Activated CD8-positive, alpha-beta memory T cell treated with anti-CD3 and anti-CD28 coated beads, Interleukin-2, amount 50 U/mL, for 24 hours (primary cell): ENCODE results near the gene SEZ6L.
A peak's percentile ranks its signal among the peaks of the same experiment; 100 is the strongest.

Experiments
- DNase-seq: peaks from one replicate; pipeline ENCODE4 v3.0.0-alpha.2; 2020; ENCODE audit errors: extremely low read depth

Gene SEZ6L

DNA sequence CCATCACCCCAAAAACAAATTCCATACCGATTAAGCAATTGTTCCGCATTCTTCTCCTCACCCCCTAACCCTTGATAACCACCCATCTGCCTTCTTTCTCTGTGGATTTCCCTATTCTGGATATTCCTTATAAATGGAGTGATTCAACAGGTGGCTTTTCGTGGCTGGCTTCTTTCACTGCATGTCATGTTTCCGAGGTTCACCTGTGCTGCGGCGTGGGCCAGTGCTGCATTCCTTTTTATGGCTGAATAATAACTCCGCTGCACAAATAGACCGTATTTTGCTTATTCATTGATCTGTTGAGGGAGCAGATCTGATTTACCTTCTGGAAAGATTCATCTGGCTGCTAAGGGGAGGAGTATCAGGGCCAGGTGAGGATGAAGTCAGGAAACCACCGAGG, 165.0 kb downstream of the SEZ6L start:
- no peak for DNase-seq

DNA sequence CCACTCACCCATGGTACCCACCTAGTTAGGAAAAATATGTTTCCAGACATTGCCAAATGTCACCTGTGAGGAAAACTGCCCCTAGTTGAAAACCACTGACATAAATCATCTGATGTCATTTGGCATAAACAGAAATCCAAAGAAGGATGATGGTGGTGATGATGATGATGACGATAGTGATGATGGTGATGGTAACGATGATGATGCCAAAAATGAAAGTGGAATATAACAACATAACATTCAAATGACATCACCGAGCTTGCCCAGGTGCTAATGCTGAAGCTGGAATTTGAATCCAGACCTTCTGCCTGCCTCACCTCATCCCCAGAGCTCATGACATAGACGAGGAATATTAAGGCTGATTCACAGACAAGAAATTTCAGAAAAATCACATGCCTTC, 167.5 kb downstream of the SEZ6L start:
- DNase-seq = no peak

DNA sequence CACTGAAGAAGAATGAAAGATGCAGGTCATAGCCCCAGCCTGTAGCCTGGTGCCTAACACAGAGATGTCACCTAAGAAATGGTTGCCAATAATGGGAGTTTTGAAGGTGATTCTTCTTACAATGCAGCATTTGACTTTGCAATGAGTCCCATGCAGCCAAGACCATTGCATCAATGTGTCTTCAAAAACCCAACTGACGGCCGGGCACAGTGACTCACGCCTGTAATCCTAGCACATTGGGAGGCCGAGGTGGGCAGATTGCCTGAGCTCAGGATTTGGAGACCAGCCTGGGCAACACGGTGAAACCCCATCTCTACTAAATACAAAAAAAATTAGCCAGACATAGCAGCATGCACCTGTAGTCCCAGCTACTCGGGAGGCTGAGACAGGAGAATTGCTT, 170.5 kb downstream of the SEZ6L start:
- no peak for DNase-seq

DNA sequence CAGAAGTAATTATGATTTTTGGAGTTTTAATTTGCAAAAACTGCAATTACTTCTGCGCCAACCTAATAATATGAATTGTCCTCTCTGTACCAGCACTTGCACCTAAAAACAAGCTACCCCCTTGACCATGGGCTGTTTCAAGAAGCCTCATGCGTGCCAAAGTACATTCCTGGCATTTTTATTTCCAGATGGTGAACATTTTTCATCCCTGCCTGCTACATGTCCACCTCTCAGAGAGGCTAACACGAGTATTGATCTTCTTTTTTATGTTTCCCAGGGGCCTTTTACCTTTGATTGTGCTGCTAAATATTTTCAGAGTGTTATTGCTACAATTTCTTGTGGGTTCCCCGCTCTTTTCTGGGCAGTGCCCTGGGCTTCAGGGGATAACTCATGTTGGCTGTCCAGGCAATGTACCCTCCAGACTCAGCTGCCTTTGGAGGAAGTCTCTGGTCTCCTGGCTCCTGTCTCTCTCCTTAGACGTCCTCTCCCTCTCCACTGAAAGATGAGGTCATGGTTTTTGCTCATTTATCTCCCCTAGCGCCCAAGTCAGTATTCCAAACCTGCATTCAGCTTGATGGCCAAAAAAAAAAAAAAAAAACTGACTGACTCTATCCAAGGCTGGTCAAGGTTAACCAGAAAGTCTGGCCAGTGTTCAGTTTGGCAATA, 173.6 kb downstream of the SEZ6L start:
- DNase-seq = no peak

DNA sequence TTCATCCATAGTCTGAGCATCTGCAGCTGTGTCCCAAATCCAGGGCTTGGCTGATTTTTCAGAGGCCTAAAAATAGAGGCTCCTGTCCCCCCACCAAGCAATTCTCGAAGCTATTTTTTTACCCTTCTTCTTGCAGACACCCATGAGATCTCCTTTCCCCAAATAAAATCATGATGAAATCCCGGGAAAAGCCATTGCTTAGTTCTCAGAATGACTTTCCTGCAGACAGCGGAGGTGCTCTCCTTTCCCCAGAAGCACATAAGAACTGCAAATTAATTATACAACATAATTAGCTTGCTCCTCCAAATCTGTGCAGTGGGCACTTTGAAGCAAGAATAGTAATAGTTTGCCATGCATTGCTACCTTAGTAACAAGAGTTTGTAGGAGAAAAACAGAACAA, 176.2 kb downstream of the SEZ6L start:
- DNase-seq = no peak

DNA sequence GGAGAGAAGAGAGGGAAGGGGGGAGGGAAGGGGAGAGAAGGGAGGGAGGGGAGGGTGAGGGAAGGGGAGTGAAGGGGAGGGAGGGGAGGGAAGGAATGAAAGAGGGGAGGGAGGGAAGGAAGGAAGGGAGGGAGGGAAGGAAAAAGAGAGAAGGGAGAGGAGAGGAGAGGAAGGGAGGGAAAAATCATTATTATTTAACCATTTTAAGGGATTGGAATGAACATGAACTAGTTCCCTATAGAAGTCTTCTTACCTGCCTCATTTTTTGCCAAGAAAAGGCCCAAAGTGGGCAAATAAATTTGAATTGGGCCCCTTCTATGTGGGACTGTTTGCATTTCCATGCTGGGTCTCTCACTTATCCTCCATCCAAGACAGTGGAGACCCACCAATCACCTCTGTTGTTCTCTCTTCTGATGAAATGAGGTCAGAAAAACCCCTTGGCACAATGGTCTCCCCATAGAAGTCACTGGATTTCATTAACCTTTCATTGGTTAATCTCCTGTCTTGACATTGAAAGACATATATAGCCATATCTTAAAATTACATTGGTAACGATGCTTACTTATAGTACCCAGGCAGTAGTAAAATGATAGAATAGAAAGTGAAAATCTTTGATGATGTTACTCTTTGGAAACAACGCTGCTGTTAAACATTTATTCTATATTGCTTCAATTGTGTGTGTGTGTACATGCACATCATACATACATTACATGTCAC, 179.7 kb downstream of the SEZ6L start:
- DNase-seq = no peak

DNA sequence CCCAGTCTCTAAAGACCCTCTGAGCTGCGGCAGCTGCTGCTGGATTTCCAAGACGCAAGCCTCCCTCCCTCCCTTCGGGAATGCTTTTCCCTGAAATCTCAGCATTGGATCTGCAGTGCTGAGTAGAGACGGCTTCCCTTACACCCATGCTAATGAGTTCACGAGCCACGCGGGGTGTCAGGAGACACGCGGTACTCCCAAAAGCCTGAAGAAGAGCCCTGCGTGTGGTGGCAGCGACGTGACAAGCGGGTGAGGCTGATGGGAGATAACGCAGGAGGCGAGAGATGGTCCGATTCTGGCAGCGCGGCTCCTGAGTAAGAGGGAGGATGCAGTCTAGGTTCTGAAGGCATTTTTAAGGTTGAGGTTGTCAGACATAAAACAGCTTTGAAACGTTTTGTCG, 185.4 kb downstream of the SEZ6L start:
- DNase-seq = no peak

DNA sequence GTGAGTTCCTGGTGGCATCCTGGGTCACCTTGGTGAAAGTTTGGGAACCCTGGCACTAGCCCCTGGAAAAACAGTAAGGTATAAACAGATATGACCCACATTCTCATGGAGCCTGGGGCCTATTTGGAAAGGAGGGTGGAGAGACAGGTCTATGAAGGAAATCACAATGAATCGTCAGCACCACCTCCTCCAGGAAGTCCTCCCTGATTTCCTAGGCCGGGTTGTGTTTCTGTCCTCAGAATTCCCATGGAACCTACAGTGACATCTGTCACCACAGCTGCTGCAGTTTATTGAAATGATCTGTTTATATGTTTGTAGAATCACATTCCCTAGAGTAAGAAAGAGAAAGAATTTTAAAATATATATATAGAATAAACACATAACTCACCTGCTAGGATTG, 188.0 kb downstream of the SEZ6L start:
- no peak for DNase-seq

DNA sequence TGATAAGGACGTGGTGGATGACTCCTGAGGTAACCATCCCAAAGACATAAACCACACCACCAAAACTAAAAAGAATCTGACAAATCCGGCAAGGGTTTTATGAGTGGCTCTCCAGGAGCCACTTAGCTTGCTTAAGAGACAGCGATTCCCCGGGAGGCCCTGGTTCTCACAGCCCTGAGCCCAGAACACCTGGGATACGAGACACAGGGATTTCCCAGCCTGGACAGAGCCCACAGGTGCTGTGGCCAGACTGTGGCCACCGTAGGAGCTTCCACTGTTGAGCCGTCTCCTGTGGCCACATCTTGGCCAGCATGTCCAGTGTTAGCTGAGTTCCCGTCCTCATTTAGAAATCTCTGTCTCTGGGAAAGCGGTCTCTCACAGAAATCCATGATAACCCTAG, 188.6 kb downstream of the SEZ6L start:
- no peak for DNase-seq

DNA sequence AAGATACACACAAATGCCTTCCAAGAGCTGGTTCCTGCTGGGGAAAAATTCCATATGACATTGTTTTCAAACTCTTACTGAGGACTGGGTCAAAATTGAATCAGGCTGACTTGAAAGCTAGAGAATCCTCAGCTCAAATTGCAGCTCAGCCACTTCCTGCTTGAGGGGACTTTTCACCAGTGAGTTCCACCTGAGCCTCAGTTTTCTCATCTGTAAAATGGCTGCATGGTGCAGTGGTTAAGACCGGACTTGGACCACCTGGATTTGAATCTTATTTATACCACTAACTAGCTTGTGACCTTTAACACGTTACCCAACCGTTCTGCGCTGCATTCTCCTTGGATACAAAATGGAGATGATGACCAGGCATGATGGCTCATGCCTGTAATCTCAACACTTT, 189.9 kb downstream of the SEZ6L start:
- DNase-seq = no peak

DNA sequence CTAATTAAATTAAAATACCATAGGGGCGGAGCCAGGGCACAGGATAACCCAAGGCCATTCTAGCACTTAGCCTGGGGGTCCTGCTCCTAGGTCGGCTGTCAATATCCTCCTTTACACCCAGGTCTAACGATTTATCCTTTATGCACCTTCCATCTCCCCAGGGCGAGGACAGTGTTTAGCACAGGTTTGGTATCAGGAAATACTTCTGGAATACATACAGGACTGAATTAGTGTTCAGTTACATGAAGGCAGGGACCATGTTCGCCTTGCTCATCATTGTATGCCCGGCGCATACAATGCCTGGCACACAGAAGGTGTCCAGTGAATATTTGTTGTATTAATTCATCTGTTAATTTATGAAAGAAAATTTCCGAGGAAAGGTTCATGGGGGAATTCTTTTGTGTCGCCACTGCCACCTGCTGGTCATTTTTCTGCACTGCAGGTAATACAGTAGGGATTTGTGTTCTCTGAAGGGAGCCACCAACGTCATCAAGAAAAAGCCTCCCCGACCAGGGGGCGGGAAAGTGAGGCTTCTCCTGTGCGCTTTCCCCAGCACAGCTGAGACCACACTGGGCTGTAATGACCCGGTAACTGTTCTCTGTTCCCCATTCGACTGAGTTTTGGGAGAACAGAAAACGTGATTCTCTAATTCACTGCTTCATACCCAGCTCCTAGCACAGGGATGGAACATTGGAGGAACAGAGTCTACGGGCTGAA, 191.1 kb downstream of the SEZ6L start:
- peak; percentile 23 for DNase-seq

DNA sequence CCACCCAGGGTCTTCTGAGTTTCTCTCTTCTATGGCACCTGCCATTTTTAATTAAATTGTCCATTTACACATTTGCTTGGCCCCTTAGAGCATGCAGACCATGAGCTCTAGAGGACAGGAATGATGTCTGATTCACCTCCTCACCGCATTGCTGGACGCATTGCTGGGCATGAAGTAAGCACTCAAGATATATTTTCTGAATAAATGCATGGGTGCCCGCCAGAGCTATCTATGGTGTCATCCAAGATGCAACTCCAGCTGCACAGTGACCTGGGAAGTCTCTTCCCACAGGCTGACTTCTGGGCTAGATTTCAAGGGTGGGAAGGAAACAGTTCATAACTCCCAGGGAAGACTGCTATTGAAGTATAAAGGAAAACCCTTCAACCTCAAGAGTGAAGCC, 193.2 kb downstream of the SEZ6L start:
- DNase-seq = no peak

DNA sequence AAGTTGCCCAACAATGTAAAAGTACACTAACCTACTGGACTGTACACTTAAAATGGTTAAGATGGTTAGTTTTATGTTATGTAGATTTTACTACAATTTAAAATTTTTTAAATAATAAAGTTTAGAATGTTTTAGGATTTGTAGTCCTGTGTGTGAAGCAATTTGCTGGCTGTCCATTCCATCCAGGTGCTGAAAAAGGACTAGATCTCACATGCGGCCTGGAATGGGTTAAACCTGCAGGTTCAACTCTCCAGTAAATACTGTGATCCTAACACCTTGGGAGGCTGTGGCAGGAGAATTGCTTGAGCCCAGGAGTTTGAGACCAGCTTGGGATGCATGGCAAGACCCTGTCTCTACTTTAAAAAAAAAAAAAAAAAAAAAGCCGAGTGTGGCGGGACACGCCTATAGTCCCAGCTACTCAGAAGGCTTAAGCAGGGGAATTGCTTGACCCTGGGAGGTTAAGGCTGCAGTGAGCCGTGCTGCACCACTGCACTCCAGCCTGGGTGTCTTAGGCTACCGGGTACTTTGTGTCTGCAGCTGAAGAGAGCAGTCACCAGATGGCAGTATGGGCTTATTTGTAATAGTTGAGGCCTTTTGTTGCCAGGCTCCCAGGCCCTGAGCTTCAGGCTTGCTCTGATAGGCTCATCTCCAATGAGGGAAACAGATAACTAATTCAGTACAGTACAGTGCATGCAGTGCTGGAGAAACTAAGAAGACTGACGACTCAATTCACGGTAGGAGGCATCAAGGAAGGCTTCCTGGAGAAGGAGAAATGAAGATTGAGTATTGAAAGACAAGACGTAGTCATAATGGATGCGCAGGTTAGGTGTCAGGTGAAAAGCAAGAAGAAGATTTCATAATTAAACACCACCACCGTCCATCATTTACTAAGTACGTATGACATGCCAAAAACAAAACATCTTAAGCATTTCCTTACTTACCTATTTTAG, 195.1 kb downstream of the SEZ6L start:
- peak; percentile 10 for DNase-seq

DNA sequence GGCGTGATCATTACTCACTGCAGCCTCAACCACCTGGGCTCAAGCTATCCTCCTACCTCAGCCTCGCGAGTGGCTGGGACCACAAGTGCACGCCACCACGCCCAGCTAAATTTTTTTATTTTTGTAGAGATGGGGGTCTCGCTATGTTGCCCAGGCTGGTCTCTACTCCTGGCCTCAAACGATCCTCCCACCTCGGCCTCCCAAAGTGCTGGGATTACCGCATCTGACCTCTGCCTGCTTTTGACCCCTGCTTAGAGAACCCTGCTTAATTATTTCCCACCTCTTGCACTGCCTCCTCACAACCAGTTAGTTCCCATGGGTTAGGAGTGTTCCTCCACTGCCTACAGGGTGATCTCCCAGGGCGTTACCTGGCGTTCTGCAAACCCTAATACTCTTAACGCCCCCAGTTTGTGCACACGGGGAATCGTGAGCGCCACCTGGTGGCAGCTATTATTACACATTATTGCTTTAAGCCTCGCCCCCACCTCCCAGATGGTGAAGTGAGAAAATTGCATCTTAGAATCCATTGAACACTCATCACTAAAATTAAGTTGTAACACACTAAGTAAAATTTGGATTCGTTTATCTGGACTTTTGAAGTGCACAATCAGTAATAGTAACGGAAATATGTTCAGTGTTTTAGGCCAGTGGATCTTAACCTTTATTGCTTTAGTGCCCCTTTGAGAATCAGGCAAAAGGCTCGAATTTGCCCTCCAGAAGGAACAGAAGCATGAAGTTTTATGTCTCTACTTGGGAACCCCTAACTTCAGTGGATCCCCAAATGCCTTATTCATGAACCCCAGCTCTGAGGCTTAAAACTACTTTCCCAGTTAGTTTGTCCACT, 198.4 kb downstream of the SEZ6L start:
- DNase-seq = peak; percentile 14

DNA sequence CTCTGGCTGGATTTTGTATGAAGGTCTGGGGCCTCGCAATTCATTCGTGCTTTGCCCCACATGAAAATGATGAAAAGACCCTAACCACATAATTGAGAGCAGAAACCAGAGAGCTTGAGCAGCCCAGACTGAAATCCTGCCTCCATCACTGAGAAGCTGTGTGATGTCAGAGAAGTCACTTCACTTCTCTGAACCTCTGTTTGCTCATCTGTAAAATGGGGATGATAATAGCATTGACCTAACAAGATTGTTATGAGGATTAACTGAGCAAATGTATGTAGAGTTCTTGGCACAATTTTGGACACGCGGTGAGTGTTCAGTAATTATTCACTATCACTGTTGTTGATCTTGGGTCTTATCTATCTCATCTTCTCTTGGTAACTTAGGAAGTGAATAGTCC, 203.6 kb downstream of the SEZ6L start:
- no peak for DNase-seq

DNA sequence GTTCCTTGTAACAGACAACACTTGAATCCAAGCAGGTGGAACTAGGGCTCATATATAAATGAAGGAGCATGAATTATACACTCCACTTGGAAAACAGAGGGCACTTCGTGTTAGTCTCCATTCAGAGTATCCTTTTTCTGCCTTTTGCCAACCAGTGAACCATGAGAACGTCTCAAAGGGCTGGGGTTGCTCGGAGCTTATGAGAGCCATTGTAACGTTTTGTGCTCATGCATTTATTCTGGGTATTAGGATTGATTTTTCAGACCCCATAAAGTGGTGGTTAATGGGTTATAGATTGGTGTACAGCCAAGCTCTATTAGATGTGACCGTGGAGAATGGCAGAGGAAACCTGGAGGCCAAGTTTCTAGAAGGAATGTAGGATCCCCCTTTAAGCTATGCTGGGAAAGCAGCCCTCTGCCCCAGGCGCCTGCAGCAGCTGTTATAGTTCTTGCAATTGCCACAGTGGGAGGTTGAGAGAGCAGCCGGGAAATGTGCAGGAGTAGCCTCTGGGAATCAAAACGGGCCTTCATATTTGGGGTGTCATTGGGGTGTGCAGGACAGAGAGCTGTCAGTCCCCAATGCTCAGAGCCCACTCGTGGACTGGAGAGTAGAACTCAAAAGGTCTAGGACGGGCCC, 205.2 kb downstream of the SEZ6L start:
- DNase-seq = no peak

DNA sequence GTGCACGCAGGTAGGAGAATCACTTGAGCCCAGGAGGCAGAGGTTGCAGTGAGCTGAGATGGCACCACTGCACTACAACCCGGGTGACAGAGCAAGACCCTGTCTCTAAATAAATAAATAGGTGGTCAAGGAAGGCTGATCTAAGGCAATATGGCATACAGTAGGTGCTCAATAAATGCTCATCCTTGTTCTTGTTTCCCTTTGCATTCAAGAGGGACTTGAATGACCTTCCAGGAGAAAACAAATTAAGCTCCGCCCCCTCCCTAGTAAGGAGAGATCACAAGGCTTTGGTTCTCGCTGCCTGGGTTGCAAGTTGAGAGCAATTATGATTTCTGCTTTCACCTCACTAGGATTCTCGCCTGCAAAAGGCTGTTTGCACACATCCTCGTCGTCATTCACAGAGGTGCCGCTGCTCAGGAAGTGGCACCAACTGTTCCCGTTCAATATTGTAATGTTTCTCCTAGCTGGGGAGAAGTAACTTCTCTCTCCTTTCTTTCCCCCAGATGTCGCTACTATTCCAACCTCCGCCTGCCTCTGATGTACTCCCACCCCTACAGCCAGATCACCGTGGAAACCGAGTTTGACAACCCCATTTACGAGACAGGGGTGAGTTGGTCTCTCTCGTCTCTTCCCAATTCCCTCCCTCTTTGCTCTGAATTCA, 208.0 kb downstream of the SEZ6L start:
- no peak for DNase-seq

DNA sequence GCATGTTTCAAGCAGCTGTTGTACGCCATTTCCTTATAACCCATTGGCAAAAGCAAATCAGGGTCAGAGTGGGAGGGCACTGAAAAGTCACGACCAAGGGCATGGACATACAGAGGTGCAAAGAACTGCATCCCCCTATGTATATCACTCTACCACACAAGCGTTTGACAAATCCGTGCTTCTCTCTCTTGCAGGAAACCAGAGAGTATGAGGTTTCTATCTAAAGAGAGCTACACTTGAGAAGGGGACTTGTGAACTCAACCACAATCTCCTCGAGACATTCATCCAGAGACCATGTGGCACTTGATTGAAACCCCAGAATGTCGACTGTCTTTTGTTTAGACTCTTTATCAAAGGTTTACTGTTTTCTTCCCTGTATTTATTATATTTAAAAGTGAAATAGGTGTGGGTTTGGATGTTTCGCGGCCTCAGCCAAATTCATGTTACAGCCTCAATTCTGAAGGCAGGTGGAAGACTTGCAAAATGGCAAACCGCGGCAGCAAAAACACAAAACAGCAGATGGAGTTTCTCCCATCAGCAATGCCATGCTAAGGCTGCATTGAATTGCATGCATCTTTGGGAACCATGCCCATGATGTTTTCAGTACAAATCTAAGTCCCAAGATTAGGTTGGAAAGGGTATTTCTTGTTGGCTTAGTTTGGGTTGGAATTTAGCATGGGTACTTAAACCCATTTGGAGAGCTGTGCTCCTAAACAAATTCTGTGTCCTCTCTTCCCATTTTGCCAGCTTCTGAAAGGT, 211.0 kb downstream of the SEZ6L start:
- DNase-seq = no peak

DNA sequence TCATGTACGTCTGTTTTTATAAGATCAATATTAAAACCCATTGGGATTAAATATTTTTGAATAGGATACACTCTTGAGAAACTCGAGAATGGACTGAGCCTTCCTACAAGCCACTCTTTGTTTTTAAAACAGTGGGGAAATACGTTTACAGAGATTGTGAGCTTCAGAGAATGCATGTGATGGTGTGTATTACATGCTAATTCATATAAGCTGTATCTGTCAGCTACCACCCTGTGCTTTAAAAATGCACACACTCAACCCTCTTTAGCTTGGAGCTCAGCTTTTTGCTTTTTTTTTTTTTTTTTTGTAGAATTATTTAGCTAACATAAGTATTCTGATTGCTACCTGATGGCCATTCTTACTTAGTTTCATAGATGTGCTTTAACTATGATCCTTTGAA, 213.5 kb downstream of the SEZ6L start:
- DNase-seq = no peak
